GM18858 (cell line): Measurements from ENCODE around the gene PPP1CA.

Experiments
- ATAC-seq: cut with Tn5 transposase; IDR thresholded peaks from one replicate; pipeline ENCODE4 v1.9.1; 2021; ENCODE audit not compliant: unreplicated experiment

PPP1CA gene

GRCh38 chr11:67353317-67354074 is 48.2 kb downstream of the PPP1CA start, which contains the start of gene POLD4:
POLD4 (minus strand) TSS chr11:67353546; CDS start chr11:67353399, 147 bp downstream.
- ATAC-seq: peak; percentile 54

- ATAC-seq: no peak
These were observed 48.9 kb downstream of the PPP1CA start for GRCh38 chr11:67352546-67353316.

GRCh38 chr11:67351275-67352005 is 50.2 kb downstream of the PPP1CA start:
- no peak for ATAC-seq

GRCh38 chr11:67349928-67350465 is 51.7 kb downstream of the PPP1CA start:
- ATAC-seq: no peak

- ATAC-seq: no peak
These were observed 52.2 kb downstream of the PPP1CA start for GRCh38 chr11:67349457-67349856.

GRCh38 chr11:67349036-67349435 is 52.6 kb downstream of the PPP1CA start:
- ATAC-seq: no peak
